GM12892 (cell line): ENCODE measurements around the gene NOL8.

Source experiments
- DNase-seq: peaks from one replicate; pipeline ENCODE4 v3.0.0; 2011; ENCODE audit not compliant: insufficient read length
- FAIRE-seq: peaks from 2 replicates; lab custom pipeline; 2011; peaks lifted over from hg19 to GRCh38; lab: Jason Lieb, UNC
- POLR2A ChIP-seq: IDR thresholded peaks from 2 replicates; pipeline ENCODE4 v1.6.1; 2011; ENCODE audit warnings: low read depth, low read length, control low read depth
- POLR2AphosphoS5 ChIP-seq: IDR thresholded peaks from 2 replicates; pipeline ENCODE4 v1.6.1; 2011; ENCODE audit warnings: low read depth, low read length, control low read depth
- TAF1 ChIP-seq: IDR thresholded peaks from 2 replicates; pipeline ENCODE4 v1.6.1; 2011; ENCODE audit warnings: low read depth, mild to moderate bottlenecking, control low read depth, low read length, borderline replicate concordance

NOL8 gene

GRCh38 chr9:92253656-92254055, 71.5 kb downstream of the NOL8 start:
- DNase-seq, result no peak
- TF ChIP-seq POLR2AphosphoS5 (no peak), POLR2A (no peak), TAF1 (no peak)
- no peak for FAIRE-seq

DNA sequence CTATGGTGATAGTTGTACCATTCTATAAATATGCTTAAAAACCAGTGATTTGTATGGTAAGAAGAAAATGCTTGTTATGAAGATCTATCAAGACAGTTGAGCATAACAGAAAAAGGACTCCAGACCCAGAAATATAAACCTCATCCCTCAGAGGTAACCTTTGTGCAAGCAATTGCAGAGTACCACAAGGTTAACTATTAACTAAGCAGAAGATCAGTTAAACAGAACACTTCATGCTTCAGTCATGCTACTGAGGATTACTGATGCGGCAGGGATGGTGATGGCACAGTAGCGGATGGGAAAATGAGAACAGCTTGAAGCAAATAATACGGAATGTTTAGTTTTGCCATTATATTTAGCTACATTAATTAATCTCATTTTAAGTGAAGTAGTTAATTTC, 77.2 kb downstream of the NOL8 start:
- TF ChIP-seq TAF1, result no peak
- TF ChIP-seq POLR2A, result no peak
- no peak for TF ChIP-seq POLR2AphosphoS5
- DNase-seq (no peak), FAIRE-seq (no peak)
